HS-27A (cell line): Measurements from ENCODE around the gene HBP1.
"Not testable (repeated sequence)": the region's sequence is repeated elsewhere in the genome, so short reads cannot be mapped to it uniquely, and the experiment has no call there.

ENCODE experiments used
- DNase-seq: peaks from one replicate; pipeline ENCODE4 v3.0.0-alpha.2; 2012; ENCODE audit warnings: low read depth, missing footprints

HBP1 gene, protein sequence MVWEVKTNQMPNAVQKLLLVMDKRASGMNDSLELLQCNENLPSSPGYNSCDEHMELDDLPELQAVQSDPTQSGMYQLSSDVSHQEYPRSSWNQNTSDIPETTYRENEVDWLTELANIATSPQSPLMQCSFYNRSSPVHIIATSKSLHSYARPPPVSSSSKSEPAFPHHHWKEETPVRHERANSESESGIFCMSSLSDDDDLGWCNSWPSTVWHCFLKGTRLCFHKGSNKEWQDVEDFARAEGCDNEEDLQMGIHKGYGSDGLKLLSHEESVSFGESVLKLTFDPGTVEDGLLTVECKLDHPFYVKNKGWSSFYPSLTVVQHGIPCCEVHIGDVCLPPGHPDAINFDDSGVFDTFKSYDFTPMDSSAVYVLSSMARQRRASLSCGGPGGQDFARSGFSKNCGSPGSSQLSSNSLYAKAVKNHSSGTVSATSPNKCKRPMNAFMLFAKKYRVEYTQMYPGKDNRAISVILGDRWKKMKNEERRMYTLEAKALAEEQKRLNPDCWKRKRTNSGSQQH

DNA sequence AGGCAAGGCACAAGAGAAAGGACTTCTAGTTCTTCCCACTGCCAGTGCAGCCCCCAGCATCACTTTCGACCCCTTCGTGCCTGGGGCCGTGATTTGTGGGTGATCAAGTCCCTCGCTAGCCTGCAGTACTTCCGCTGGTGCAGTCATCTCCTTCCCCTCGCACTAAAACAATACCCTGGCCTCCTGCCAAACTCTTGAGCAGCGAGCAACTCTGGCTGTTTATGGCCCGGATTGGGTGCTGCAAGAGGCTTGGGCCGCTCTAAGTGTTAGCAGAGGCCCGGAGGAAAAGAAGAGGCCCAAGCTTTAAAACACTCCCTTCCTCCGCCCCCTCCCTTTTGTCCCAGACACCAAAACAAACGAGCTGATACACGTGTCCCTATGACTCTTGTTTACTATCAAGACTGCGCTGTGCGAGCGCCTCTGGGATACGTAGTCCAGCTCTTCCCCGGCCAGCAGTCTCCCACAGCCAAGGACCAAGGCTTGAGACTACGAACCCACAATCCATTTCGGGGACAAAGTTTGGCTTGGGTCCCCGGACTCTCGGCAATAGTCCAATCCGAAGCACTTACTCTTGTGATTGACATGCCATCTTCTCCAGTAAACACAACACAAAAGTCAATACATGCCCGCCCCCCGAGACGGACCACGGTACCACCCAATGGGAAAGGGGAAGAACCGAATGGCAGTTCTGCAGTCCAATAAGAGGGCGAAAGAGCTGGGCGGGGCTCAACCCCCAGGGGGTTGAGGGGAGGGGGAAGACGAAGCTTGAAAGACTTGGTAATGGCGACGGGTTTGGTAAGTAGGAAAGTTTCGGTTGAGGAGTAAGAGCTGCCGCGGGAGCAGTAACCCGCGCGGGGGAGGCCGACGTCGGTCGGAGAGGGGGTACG lies at the start of gene HBP1:
HBP1 (plus strand) TSS at position 771 of the 887 bp plus-strand sequence. CDS start 10,891 bp downstream, outside the sequence.
- DNase-seq, result peak; percentile 96

DNA sequence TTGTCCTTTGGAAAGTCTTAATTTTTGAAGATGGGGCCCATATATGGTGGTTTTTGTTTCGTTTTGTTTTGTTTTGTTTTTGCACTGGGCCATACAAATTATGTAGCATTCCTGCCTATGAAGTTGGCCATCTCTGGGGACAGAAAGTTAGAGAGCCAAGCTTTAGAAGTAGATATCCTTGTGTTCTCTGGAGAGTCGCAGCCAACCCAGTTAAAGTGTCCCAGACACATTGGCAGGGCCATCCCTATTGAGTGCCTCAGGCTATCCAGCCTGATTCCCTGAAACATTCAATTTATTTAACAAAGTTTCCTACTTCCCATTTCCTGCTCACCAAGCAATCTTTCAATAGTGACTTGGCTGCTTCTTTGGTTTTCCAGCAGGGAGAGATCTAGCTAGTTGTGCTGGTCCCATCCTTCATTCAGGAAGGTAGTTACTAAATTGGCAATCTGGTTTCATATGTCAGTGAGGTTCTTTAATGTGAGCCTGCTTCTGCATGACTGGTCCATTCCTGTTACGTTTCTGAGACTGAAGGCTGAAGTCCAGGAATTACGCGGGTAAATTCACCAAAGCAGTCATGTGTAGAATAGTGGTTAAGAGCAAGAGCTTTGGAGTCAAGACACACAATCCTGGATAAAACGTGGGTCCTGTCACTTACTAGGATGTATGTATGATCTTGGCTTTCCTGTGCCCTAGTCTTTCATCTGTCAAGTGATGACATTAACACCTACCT lies 49.3 kb upstream of the HBP1 start:
- no peak for DNase-seq

DNA sequence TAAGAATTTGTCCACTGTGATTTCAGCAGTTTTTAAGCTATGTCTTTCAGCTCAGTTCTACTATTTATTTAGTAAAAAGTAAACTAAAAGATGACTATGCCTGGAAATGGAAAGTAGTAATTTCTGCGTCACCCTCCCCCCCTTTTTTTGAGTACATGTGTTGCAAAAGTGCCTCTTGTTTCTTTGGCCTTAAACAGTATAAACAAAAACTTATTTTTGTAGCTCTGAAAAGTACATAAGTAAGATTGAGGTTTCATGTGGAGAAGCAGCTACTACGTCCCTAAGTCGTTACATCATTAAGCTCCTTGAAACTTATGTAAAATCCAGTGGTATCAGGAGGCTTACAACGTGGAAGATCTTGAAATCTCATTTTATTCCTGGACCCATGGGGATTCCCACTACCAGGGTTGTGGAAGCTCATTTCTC lies 46.3 kb upstream of the HBP1 start:
- no peak for DNase-seq

DNA sequence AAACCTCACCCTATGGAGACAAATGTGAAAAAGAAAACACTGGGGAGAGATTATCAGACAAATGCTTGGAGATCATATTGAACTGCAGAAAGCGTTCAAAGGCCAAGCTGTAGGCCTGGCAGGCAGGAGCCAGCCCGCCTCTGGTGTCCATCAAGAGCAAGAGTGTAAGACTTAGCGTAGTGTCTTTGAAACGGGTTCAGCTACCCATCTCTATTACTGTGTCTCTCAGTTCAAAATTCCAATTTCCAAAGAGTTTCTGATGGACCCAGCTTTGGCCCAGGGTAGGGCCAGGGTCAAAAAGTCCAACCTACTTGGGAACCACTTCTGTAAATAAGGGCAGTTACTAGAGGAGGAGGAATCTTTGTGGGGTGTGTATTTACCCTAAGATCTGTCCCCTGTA lies 45.4 kb upstream of the HBP1 start:
- DNase-seq, result no peak

DNA sequence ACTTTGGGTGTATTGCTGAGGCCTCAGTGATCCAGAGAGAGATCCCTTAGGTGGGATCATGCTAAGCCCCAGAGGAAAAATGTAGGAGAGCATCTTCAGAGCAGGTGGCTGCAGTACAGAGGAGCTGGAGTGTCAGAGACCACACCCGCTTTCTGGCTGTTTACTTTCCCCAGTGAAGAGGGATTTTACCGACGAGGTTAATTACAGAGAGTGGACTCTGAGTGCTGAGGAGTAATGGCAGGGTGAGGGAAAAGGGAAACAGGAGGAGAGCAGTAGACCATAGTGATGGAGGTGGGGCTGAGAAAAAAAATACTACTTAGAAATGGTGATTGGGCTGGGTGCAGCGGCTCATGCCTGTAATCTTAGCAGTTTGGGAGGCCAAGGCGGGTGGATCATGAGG lies 43.3 kb upstream of the HBP1 start:
- DNase-seq, result no peak

DNA sequence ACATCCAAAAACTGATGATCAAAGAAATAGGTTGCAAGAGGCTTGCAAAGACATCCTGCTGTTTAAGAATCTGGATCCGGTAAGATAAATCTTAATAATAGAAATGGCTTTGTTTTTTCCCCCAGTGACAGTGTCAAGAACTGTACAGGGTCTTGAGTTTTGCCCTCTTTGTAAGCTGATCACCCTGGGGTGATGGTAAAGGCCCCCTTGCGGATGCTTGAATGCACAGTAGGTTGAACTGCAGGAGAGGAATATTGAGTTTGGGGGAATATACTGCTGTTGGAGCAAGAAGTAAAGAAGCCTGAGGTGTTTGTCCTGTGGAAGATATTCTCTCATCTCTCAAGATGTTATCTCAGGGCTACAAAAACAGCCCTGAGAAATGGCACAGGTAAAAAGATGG lies 40.6 kb upstream of the HBP1 start:
- no peak for DNase-seq

DNA sequence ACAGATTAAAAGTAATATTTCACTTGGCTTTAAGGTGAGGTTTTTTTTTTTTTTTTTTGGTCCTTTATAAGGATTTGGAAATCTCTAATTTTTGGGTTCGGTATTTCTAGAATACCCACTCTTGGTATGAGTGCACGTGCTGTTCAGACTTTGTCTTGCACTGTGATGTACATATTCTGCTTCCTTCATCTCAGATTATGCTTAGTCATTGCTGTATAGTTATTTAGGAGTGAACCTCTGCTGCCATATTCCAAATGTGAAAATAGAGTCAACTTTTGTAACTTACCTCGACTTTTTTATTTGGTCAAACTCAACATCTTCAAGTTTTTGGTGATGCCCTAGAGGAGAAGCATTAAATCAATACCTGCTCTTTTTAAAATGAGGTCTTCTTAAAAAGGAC lies 40.1 kb upstream of the HBP1 start:
- no peak for DNase-seq

DNA sequence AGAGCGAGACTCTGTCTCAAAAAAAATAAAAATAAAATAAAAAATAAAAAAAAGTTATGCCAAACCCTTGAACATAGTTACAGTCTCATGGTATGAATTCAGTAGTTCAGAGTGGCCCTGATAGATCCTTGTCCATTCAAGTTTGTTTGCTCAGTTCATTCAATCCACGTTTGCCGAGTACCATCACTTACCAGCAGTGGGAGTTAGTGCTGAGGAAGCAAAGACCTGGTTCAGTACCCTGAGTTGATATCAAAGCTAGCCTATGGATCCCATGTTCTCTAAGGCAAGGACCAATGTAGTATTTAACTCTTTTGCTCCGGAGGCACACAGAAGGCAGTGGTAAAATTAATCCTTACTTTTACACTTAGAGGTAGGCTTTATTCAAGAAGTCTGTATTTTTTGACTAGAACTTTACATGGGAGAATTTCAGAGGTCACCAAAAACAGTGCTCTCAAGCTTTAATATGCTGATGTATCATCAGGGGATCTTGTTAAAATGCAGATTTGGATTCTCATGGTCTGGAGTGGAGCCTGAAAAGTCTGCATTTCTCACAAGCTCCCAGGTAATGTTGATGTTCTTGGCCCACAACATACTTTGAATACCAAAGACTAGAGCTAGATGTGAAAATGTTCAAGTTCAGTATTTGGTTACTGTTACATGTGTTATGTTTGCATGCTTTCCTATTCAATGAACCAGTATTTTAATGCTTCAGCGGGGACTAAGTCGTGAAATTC lies 38.1 kb upstream of the HBP1 start:
- no peak for DNase-seq

DNA sequence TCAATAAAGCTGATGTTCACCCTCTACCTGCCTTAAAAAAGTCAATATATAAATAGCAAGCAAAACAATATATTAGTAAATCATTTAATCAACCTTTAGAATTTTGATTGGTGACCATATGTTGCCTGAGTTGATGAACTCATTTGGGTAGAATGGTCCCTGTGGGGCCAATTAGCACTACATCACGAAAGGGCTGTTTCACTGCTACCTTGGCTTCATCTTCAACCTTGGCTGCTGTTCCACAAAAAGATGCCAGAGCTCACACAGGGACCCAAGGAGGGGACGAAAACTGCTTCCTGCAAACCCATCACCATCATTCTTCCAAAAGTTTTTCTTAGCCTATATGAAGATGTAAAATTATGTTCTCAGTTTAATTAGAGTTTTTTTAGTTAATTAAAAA lies 35.4 kb upstream of the HBP1 start:
- no peak for DNase-seq

DNA sequence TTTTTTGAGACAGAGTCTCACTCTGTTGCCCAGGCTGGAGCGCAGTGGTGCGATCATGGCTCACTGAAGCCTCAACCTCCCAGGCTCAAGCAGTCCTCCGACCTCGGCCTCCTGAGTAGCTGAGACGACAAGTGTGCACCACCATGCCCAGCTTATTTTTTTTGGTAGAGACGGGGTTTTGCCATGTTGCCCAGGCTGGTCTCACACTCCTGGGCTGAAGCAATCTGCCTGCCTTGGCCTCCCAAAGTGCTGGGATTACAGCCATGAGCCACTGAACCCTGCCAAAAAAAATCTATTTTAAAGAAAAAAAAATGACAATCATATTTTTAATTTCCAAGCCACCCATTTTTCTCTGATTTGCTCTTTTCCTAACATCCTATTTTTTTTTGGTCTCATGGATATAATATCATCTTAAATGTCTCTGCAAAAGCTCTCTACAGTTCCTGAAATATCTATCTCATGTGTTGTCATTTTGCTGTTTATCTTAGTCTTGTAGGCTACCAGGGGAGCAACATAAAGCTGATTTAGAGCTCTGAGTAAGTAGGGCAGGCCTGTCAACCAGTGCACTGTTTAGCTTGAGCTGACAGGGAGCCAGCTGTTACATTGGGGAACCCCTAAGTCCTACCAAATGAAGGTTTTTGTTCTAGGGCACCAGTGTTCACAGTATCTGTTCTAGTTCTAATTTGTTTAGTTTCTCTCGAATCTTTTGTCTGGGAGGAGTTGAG lies 29.9 kb upstream of the HBP1 start:
- no peak for DNase-seq

DNA sequence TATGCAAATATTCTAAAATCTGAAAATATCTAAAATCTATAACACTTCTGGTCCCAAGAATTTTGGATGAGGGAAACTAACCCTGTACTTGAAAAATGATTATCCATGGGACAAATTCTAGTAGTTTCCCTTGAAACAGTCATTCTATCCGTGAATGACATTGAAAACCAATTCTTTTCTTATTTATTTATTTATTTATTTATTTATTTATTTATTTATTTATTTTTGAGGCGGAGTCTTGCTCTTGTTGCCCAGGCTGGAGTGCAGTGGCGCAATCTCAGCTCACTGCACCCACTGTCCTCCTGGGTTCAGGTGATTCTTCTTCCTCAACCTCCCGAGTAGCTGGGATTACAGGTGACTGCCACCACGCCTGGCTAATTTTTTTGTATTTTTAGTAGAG lies 24.9 kb upstream of the HBP1 start:
- DNase-seq, result not testable (repeated sequence)

DNA sequence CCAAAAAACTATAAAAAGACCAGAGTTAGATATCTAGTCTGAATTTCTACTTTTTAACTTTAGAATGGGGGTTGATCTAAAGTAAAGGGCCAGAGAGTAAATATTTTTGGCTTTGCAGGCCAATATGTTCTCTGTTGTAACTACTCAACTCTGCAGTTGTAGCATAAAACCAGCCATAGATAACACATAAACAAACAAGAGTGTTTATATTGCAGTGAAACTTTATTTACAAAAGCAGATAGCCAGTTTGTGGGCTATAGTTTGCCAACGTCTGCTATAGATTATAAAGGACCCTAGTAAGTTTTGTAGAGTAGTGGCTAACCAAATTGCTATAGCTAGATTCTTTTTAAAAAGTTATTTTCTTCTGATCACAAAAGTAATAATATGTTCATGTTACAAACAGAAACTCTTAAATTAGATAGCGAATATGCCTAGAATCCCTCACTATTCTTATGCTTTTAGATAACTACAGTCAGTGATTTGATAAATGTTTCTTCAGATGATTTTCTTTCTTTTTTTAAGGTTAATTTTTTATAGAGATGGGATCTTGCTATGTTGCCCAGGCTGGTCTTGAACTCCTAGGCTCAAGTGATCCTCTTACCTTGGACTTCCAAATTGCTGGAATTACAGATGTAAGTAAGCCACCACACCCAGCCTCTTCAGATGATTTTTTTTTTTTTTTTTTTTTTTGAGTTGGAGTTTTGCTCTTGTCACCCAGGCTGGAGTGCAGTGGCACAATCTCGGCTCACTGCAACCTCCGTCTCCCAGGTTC lies 23.6 kb upstream of the HBP1 start:
- DNase-seq, result no peak

DNA sequence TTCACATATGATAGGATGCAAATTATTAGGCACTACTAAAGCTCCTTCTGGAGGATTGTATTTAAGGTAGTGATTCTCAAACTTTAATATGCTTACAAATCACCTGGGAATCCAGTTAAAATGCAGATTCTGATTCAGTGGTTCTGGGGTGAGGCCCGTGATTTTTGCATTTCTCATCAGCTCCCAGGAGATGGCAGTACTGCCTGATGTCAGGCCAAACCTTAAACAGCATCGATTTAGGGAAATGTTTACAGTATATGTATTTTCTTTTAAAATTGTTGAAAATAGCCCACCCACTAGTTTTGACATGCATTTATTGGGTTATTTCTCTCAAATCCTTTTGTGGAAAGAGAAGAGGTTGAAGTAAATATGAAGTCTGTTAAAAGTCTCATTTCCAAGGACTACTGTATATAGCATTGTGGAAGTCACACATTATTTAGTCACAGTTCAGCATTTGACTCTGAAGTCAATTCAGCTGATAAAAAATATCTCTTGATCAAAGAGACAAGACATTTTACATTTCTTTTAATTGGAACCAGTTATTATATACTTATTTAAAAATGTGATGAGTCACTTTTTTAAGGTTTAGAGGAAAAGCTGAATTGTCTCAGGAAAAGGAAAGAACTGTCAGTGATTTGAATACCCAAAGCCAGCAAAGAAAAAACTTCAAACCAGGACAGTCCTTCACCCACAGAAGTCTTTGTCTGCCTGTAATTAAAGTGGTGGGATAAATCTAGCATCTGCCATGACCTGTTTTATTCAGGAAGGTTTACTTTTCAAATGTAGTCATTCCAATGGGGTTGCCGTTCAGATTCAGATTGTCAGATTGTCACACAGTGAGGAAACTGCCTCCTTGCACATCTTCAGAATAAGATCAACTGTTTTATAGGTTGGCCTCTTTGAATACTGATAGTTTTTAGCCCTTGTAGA lies 21.1 kb upstream of the HBP1 start:
- DNase-seq, result no peak

DNA sequence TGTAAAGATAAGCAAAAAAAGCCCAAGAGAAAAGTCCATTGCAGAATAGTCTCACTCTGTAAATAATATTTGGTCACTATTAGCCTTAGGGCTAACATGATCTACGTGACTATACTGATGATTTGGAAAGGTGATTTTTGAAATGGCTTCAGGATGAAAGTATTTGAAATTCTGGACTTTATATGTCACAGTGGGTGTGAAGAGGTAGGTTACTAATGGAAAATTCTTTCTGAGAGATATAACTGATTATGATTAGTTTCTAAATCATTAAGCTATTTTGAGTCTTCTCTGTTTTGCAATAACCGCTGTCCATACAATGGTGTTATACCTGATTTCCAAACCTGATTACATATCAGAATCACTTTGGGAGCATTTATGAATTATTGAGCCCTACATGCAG lies 20.1 kb upstream of the HBP1 start:
- no peak for DNase-seq

DNA sequence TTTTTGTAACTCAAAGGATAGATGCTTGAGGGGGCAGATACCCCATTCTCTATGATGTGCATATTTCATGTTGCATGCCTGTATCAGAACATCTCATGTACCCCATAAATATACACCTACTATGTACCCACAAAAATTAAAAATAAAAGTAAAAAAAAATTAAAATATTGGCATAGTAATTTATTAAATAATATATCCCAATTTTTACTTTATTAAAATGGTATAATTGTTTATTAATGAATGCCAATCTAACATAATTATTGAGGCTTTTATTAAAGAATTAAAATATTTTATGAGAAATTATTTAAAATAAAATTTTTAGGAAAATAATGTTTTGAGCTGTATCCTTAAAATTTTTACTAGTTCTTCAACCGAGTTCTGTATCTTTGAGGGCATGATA lies 18.9 kb upstream of the HBP1 start:
- no peak for DNase-seq

DNA sequence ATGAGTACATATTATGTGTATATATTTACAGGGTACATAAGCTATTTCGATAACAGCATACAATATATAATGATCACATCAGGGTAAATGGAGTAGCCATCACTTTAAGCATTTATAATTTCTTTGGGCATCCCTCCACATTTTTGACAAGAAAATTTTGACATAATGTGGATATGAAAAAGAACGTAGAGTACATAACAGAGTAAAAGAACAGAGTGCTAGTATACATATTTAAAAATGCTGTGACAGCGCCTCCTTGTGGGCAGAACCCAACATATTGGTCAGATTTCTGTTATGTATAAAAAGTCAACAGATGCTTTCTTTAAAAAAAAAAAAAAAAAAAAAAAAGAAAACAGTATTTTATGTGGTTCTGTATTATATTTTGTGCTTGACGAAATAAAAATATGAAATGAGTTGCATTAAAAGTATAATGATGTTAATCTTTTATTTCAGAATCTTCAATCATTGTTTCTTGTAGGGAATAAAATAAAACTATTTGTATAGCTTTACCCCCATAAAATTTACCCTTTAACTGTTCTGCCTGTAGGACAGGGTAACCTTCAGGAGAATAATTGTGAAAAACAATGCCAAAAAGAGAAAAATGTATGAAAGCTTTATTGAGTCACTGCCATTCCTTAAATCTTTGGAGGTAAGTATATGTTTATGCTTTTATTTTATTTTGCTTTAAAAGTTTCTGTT lies 18.3 kb upstream of the HBP1 start:
- DNase-seq, result no peak

DNA sequence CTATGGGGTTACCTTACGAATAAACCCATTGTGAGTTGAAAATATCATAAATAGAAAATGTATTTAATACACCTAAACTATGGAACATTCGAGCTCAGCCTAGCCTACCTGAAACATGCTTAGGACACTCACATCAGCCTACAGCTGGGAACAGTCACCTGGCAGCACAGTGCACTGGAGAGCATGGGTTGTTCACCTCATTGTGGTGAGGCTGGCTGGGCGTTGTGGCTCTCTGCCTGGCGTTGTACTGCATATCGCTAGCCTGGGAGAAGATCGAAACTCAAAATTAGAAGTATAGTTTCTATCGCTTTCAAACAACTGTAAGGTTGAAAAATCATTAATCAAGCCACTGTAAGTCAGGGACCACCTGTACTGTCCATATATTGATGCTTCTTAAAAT lies 17.3 kb upstream of the HBP1 start:
- no peak for DNase-seq

DNA sequence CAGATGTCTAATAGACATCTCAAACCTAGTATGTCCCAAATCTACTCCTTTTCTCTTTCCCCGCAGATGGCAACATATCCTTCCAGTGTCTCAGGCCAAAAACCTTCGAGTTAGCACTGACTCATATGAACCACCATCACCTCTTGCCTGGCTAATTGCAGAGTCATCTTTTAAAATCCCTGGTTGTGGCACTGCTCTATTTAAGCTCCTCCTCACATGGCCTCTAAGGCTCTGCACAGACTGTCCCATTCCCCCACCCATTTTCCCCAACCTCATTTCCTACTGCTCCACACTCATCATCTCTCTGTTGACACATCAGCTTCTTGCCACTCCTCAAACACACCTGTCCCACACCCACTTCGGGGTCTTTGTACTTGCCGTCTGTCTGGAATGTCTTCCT lies 16.8 kb upstream of the HBP1 start:
- DNase-seq, result no peak
